HepG2 (cell line): ENCODE measurements around the gene ARHGEF16. TPM values are rescaled to one million over a fixed set of nuclear protein-coding genes. Genes with fewer than 3 reads are reported as not detected.
A peak's percentile ranks its signal among the peaks of the same experiment; 100 is the strongest.

Experiments
- CHCHD3 ChIP-seq: sonication (generic); formaldehyde crosslinking; IDR thresholded peaks from 2 replicates; pipeline ENCODE4 v1.8.0; 2022; ENCODE audit warnings: mild to moderate bottlenecking, missing genetic modification reagents, moderate library complexity
- CSRNP1 ChIP-seq: sonication (generic); formaldehyde crosslinking; IDR thresholded peaks from 2 replicates; pipeline ENCODE4 v1.8.1; 2023; ENCODE audit warnings: mild to moderate bottlenecking, missing genetic modification reagents
- E2F5 ChIP-seq: sonication (generic); formaldehyde crosslinking; conservative IDR thresholded peaks from 2 replicates; pipeline ENCODE4 v1.4.0; 2020; ENCODE audit warnings: missing genetic modification reagents
- EED ChIP-seq: sonication (generic); formaldehyde crosslinking; IDR thresholded peaks from 2 replicates; pipeline ENCODE4 v1.5.0; 2020; ENCODE audit warnings: mild to moderate bottlenecking, missing genetic modification reagents
- ESRRA ChIP-seq: sonication (generic); formaldehyde crosslinking; IDR thresholded peaks from 2 replicates; pipeline ENCODE4 v1.5.1; 2020; ENCODE audit warnings: mild to moderate bottlenecking, low read depth, missing genetic modification reagents
- KDM2A ChIP-seq: sonication (generic); formaldehyde crosslinking; IDR thresholded peaks from 2 replicates; pipeline ENCODE4 v1.4.0; 2020; ENCODE audit warnings: low read depth, missing genetic modification reagents, borderline replicate concordance
- NFE2L1 ChIP-seq: sonication (generic); formaldehyde crosslinking; IDR thresholded peaks from 2 replicates; pipeline ENCODE4 v1.4.0; 2020; ENCODE audit warnings: missing genetic modification reagents, mild to moderate bottlenecking, borderline replicate concordance
- RARG ChIP-seq: sonication (generic); formaldehyde crosslinking; IDR thresholded peaks from 2 replicates; pipeline ENCODE4 v1.4.0; 2020; ENCODE audit warnings: low read depth, mild to moderate bottlenecking, missing genetic modification reagents
- XRCC5 ChIP-seq: fragments of 200-400 bp; formaldehyde crosslinking; optimal IDR thresholded peaks from 2 replicates; pipeline ENCODE3; 2017; ENCODE audit warnings: mild to moderate bottlenecking, low read length
- ZBTB7B ChIP-seq: sonication (generic); formaldehyde crosslinking; IDR thresholded peaks from 2 replicates; pipeline ENCODE4 v1.4.0; 2020; ENCODE audit warnings: missing genetic modification reagents
- ZNF646 ChIP-seq: sonication (generic); formaldehyde crosslinking; IDR thresholded peaks from 2 replicates; pipeline ENCODE4 v1.9.0; 2021; ENCODE audit warnings: mild to moderate bottlenecking, missing genetic modification reagents
- ZNF781 ChIP-seq: sonication (generic); formaldehyde crosslinking; IDR thresholded peaks from 2 replicates; pipeline ENCODE4 v1.5.1; 2020; ENCODE audit warnings: borderline replicate concordance, mild to moderate bottlenecking, missing genetic modification reagents; ENCODE audit errors: not compliant biosample characterization
- polyA plus RNA-seq, 8 experiments: library from polyadenylated mRNA; depleted of rRNA in 3 of 8; stranded (reverse) in 7 of 8; unstranded in 1 of 8; fragments of >200 nt; fragmentation: Illumina TruSeq in 4 of 8; extraction: Trizol in 4 of 8; gene quantifications; 2 replicates each; pipeline versions ENCODE4 v1.2.1 to v1.2.3, GENCODE V29; 2011 to 2016; ENCODE audit warnings: low read depth in 4 of 8, missing spikeins in 1 of 8, mixed read lengths in 1 of 8; ENCODE audit not compliant: insufficient read depth in 1 of 8
- total RNA-seq, 5 experiments: library from RNA; depleted of rRNA; stranded (reverse); fragments of >200 nt; fragmentation: Illumina TruSeq; extraction: Trizol; gene quantifications; 2 replicates each; pipeline ENCODE4 v1.2.3, GENCODE V29; 2016; ENCODE audit warnings: low read depth in 1 of 5
- TF ChIP-seq, protein P1 (sequence below), 2 experiments: sonication (generic) in 1 of 2; formaldehyde crosslinking in 1 of 2; IDR thresholded peaks; 2 replicates each; pipeline versions ENCODE4 v1.5.1 to v1.6.1; 2011 to 2020; ENCODE audit warnings: borderline replicate concordance in 1 of 2, low read depth in 1 of 2, low read length in 1 of 2, mild to moderate bottlenecking in 1 of 2, missing genetic modification reagents in 1 of 2, moderate library complexity in 1 of 2
- TF ChIP-seq, protein P2 (sequence below): IDR thresholded peaks from 2 replicates; pipeline ENCODE4 v1.6.1; 2016; ENCODE audit warnings: low read depth, control low read depth

Gene ARHGEF16
- total and polyA plus RNA-seq, 2 of the 13 experiments (the other 11 are each of a cell fraction or from before 2014, with no cell fraction given), result 20.3 to 39.9 TPM

GRCh38 chr1:3431266-3431665, 23.2 kb upstream of the ARHGEF16 start (continued):
- TF ChIP-seq, protein P1, sequence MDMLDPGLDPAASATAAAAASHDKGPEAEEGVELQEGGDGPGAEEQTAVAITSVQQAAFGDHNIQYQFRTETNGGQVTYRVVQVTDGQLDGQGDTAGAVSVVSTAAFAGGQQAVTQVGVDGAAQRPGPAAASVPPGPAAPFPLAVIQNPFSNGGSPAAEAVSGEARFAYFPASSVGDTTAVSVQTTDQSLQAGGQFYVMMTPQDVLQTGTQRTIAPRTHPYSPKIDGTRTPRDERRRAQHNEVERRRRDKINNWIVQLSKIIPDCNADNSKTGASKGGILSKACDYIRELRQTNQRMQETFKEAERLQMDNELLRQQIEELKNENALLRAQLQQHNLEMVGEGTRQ (IDR thresholded peaks at IDR 0.05; ENCODE audit: low read depth, low read length), result no peak
- TF ChIP-seq, protein P1 (CRISPR knock-in tag; IDR thresholded peaks at IDR 0.05; ENCODE audit: borderline replicate concordance), result no peak
- 0 out of 2 replicates have a peak, but pooled peaks have one; percentile 38 for TF ChIP-seq ZBTB7B (CRISPR knock-in tag)
- TF ChIP-seq NFE2L1, result no peak
- no peak for TF ChIP-seq ZNF781 (CRISPR knock-in tag)
- TF ChIP-seq EED, result 0 out of 2 replicates have a peak, but pooled peaks have one; percentile 31
- no peak for TF ChIP-seq CSRNP1 (CRISPR knock-in tag)
- TF ChIP-seq ZNF646 (CRISPR knock-in tag), result no peak
- no peak for TF ChIP-seq E2F5 (CRISPR knock-in tag)
- TF ChIP-seq ESRRA (CRISPR knock-in tag), result no peak
- no peak for TF ChIP-seq RARG
- TF ChIP-seq, protein P2, sequence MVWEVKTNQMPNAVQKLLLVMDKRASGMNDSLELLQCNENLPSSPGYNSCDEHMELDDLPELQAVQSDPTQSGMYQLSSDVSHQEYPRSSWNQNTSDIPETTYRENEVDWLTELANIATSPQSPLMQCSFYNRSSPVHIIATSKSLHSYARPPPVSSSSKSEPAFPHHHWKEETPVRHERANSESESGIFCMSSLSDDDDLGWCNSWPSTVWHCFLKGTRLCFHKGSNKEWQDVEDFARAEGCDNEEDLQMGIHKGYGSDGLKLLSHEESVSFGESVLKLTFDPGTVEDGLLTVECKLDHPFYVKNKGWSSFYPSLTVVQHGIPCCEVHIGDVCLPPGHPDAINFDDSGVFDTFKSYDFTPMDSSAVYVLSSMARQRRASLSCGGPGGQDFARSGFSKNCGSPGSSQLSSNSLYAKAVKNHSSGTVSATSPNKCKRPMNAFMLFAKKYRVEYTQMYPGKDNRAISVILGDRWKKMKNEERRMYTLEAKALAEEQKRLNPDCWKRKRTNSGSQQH (CRISPR knock-in tag), result no peak
- TF ChIP-seq KDM2A (CRISPR knock-in tag), result 0 out of 2 replicates have a peak, but pooled peaks have one; percentile 30
- 0 out of 2 replicates have a peak, but pooled peaks have one; percentile 43 for TF ChIP-seq CHCHD3
- peak; percentile 33 for TF ChIP-seq XRCC5
